Peyer's patch (tissue), 4 donors: ENCODE measurements around the gene ALG5. TPM values are rescaled to one million over a fixed set of nuclear protein-coding genes. Genes with fewer than 3 reads are reported as not detected.

Experiments used
- DNase-seq, 3 donors: peaks; one replicate each; pipeline ENCODE4 v3.0.0-alpha.2; 2017 to 2019
- H3K27ac ChIP-seq, 4 donors: fragments of 200-600 bp; sonication (generic); one replicate each; pipeline ENCODE4 v1.5.1; 2016 to 2019
- H3K27me3 ChIP-seq, 2 donors: fragments of 200-600 bp; sonication (generic); one replicate each; pipeline ENCODE4 v1.5.1; 2019
- H3K36me3 ChIP-seq, 3 donors: fragments of 200-600 bp; sonication (generic); one replicate each; pipeline ENCODE4 v1.5.1; 2016 to 2019
- H3K4me1 ChIP-seq, 4 donors: fragments of 200-600 bp; sonication (generic); one replicate each; pipeline ENCODE4 v1.5.1; 2016 to 2019
- H3K4me3 ChIP-seq, 4 donors: fragments of 200-600 bp; sonication (generic); 1 replicate in 3 of 4; 2 replicates in 1 of 4; pipeline ENCODE4 v1.5.1; 2016 to 2019; ENCODE audit warnings: mild to moderate bottlenecking in 1 of 4
- H3K9me3 ChIP-seq, 4 donors: fragments of 200-600 bp; sonication (generic); one replicate each; pipeline ENCODE4 v1.5.1; 2016 to 2019; ENCODE audit warnings: mild to moderate bottlenecking in 1 of 4
- CTCF ChIP-seq, 6 experiments: fragments of 450-650 bp in 4 of 6; fragments of 200-600 bp in 2 of 6; sonication (generic) in 1 of 6; IDR thresholded peaks; one replicate each; pipeline ENCODE4 v1.5.1; 2017 to 2019; ENCODE audit warnings: antibody characterized with exemption in 6 of 6, mild to moderate bottlenecking in 3 of 6, moderate library complexity in 1 of 6
- POLR2A ChIP-seq, 2 donors: fragments of 450-650 bp; IDR thresholded peaks; one replicate each; pipeline ENCODE4 v1.5.1; 2017; ENCODE audit warnings: antibody characterized with exemption in 2 of 2, mild to moderate bottlenecking in 2 of 2, moderate library complexity in 2 of 2
- total RNA-seq, 4 donors: library from RNA; depleted of rRNA; stranded (reverse); fragments of >200 nt; gene quantifications; one replicate each; pipeline ENCODE4 v1.1.0, GENCODE V29; 2016

Gene ALG5
- total RNA-seq, 4 donors from 2014 or later = 21.3 to 25.4 (median 22.3) TPM

GRCh38 chr13:37039896-37040295 is 40.8 kb upstream of the ALG5 start:
- H3K4me3 ChIP-seq = no peak overlapping the region
- TF ChIP-seq CTCF (IDR thresholded peaks at IDR 0.05) (no peak), POLR2A (IDR thresholded peaks at IDR 0.05) (no peak)
- peaks cover 0 to 98% (median 0%) of the 10 kb centered on the region in 3 donors for H3K36me3 ChIP-seq
- no peak for DNase-seq
- H3K9me3 ChIP-seq = no peaks in the 10 kb centered on the region
- no peaks in the 10 kb centered on the region for H3K4me1 ChIP-seq
- no peak overlapping the region for H3K27ac ChIP-seq
- H3K27me3 ChIP-seq = no peaks in the 10 kb centered on the region

- TF ChIP-seq POLR2A (IDR thresholded peaks at IDR 0.05) = no peak
- TF ChIP-seq CTCF (IDR thresholded peaks at IDR 0.05) = no peak
- DNase-seq = no peak
- Histone ChIP-seq H3K27ac (no peak overlapping the region), H3K36me3 (peaks cover 0 to 98% (median 0%) of the 10 kb centered on the region in 3 donors), H3K4me1 (no peaks in the 10 kb centered on the region), H3K4me3 (no peak overlapping the region), H3K27me3 (no peaks in the 10 kb centered on the region), H3K9me3 (no peaks in the 10 kb centered on the region)
These were observed 38.1 kb upstream of the ALG5 start for GRCh38 chr13:37037241-37037640.

- no peak for DNase-seq
- TF ChIP-seq CTCF (IDR thresholded peaks at IDR 0.05) = no peak
- no peak for TF ChIP-seq POLR2A (IDR thresholded peaks at IDR 0.05)
- H3K27ac ChIP-seq = no peak overlapping the region
- no peak overlapping the region for H3K4me3 ChIP-seq
- peaks cover 0 to 96% (median 0%) of the 10 kb centered on the region in 3 donors for H3K36me3 ChIP-seq
- H3K27me3 ChIP-seq = no peaks in the 10 kb centered on the region
- no peaks in the 10 kb centered on the region for H3K9me3 ChIP-seq
- H3K4me1 ChIP-seq = no peaks in the 10 kb centered on the region
These were observed 30.5 kb upstream of the ALG5 start for GRCh38 chr13:37029617-37030016.

- no peaks in the 10 kb centered on the region for H3K9me3 ChIP-seq
- H3K27ac ChIP-seq = no peak overlapping the region
- H3K27me3 ChIP-seq = no peaks in the 10 kb centered on the region
- DNase-seq = no peak
- no peak overlapping the region for H3K4me3 ChIP-seq
- H3K4me1 ChIP-seq = no peaks in the 10 kb centered on the region
- no peak for TF ChIP-seq CTCF (IDR thresholded peaks at IDR 0.05)
- TF ChIP-seq POLR2A (IDR thresholded peaks at IDR 0.05) = no peak
- H3K36me3 ChIP-seq = peaks cover 0 to 96% (median 0%) of the 10 kb centered on the region in 3 donors
These were observed 28.5 kb upstream of the ALG5 start for GRCh38 chr13:37027639-37028038.

GRCh38 chr13:37026771-37027170 is 27.6 kb upstream of the ALG5 start:
- no peaks in the 10 kb centered on the region for H3K27me3 ChIP-seq
- TF ChIP-seq CTCF (IDR thresholded peaks at IDR 0.05) (no peak), POLR2A (IDR thresholded peaks at IDR 0.05) (no peak)
- no peak overlapping the region for H3K4me3 ChIP-seq
- H3K27ac ChIP-seq = no peak overlapping the region
- peaks cover 0 to 96% (median 0%) of the 10 kb centered on the region in 3 donors for H3K36me3 ChIP-seq
- H3K9me3 ChIP-seq = no peaks in the 10 kb centered on the region
- no peaks in the 10 kb centered on the region for H3K4me1 ChIP-seq
- DNase-seq = no peak

- Histone ChIP-seq H3K9me3 (no peaks in the 10 kb centered on the region), H3K4me1 (no peaks in the 10 kb centered on the region), H3K36me3 (peaks cover 0 to 96% (median 0%) of the 10 kb centered on the region in 3 donors), H3K27me3 (no peaks in the 10 kb centered on the region), H3K27ac (no peak overlapping the region), H3K4me3 (no peak overlapping the region)
- no peak for DNase-seq
- TF ChIP-seq CTCF (IDR thresholded peaks at IDR 0.05) = no peak
- no peak for TF ChIP-seq POLR2A (IDR thresholded peaks at IDR 0.05)
These were observed 24.7 kb upstream of the ALG5 start for GRCh38 chr13:37023871-37024270.
